IPS DF 4.7 (cell line): ENCODE measurements around the gene PIGZ.

Experiments
- DNase-seq: peaks from one replicate; pipeline ENCODE4 v3.0.0-alpha.2; 2013; ENCODE audit warnings: low spot score; ENCODE audit errors: extremely low read depth

PIGZ gene

DNA sequence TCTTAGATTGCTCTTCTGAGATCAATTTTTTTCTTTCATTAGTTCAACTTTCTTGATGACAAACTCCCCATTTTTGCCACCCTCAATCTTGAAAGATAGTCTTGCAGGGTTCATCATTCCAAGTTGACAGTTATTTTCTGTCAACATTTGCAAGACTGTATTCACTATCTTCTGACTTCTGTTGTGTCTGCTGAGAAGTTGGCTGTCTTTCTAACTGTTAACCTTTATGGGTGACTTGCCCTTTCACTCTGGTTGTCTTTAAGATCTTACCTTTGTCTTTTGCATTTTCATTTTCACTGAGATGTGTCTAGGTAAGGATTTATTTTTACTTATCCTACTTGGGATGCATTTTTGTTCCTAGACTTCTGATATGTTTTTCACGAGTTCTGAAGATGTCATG, 14.6 kb upstream of the PIGZ start:
- DNase-seq = no peak

- no peak for DNase-seq
These were observed 13.0 kb upstream of the PIGZ start for GRCh38 chr3:196981657-196982056.

DNA sequence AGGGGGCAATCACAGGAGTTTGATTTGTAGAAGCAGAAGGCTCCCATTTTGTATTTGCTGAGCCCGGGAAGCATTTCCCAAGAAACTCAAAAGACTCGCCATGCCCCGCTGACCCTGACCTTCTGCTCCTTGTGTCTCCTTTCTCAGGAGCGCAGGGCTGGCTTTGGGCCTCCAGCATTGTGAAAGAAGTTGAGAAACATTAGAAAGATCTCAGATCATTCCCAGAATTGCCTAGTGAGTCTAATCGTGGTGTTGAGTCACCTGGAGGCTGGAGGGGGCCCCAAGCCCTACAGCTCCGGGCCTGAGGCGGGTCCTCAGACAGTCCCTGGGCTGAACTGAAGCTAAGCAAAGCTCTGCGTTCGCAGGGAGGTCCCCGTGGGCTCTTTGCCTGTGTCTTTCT, 10.9 kb upstream of the PIGZ start:
- DNase-seq = no peak

- no peak for DNase-seq
These were observed 8.3 kb upstream of the PIGZ start for GRCh38 chr3:196976941-196977340.

- DNase-seq = no peak
These were observed 6.7 kb upstream of the PIGZ start for GRCh38 chr3:196975349-196975748.

- no peak for DNase-seq
These were observed 6.0 kb upstream of the PIGZ start for GRCh38 chr3:196974661-196975060.

GRCh38 chr3:196971094-196971698, 2.6 kb upstream of the PIGZ start:
- no peak for DNase-seq

- DNase-seq = no peak
These were observed 2.0 kb upstream of the PIGZ start for GRCh38 chr3:196970547-196971093.

DNA sequence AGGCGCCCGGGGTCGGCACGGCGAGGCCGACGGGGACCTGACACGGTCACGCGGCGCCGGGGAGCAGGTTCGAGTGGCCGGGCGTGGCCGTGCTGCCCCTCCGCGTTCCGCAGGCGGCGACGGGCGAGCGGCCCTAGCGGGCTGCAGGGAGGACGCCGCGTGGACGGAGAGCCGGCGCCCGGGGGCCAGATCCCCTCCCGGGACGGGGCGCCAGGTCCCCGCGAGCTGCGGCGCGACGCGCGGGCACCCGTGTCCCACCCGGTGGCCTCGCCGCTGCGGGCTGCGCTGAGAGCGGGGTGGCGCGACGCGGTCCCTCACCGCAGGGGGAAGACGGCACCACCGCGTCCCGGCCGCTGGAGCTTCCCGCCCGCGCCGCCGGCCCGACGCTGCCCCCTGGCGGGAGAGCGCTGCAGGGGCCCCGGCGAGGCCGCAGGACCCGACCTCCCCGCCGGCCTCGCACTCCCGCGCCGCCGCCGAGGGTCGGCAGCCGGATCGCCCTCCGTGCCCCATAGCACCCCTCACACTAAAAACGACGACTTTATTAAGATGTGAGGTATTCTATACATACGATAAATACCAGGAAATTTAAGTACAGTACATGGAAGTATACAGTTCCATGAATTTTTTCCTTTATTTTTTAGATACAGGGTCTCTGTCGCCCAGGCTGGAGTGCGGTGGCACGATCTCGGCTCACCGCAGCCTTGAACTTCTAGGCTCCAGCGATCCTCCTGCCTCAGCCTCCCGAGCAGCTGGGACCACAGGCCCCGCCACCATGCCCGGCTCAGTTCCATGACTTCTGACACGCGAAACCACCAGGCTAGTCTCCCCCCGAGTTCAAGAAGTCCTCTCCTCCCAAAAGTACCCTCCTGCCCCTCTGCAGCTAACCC, 1.3 kb upstream of the PIGZ start:
- DNase-seq = no peak

DNA sequence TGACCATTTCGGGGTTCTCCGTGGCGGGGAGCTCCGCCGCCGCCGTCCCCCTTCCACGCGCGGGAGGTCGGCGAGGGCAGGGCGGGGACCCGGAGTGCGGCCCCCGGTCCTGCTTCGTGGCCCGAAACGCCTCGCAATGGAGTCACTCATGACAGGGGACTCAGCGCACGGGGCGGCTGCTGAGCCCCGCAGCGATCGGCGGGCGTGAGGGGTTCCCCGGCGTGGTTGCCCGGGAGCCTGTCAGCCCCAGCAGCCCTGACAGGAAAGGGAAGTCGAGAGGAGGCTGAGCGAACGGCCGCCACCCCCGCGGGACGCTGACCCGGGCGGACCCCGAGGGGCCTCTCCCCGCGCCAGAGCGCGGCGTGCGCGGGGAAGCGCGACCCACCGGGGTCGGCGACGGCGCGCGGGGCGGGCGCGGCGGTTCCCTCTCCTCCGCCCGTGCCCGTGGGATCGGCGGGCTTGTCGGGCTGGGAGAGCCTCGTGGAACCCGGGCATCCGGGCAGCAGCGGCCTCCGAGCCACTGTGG, 564 bp upstream of the PIGZ start:
- DNase-seq = no peak

- no peak for DNase-seq
These were observed 1.0 kb downstream of the PIGZ start for GRCh38 chr3:196967412-196968232.

GRCh38 chr3:196966526-196967401, 1.9 kb downstream of the PIGZ start:
- DNase-seq = no peak

DNA sequence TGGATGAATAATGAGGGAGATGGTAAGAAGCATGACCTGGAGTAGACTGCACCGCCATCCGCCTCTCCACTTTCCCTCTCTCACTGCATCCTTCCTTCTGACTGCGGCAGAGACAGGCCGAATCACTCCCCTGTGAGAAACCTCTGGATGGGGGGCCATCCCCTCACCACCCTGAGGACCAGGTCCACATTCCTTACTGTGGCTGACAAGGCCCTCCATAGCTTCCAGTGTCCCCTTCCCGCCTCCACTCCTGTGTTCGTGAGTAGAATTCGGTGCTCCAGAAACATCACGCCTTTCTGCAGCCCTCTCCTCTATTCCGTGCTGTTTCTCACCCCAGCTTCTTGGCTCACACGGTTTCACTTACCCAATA, 2.8 kb downstream of the PIGZ start:
- DNase-seq = no peak

DNA sequence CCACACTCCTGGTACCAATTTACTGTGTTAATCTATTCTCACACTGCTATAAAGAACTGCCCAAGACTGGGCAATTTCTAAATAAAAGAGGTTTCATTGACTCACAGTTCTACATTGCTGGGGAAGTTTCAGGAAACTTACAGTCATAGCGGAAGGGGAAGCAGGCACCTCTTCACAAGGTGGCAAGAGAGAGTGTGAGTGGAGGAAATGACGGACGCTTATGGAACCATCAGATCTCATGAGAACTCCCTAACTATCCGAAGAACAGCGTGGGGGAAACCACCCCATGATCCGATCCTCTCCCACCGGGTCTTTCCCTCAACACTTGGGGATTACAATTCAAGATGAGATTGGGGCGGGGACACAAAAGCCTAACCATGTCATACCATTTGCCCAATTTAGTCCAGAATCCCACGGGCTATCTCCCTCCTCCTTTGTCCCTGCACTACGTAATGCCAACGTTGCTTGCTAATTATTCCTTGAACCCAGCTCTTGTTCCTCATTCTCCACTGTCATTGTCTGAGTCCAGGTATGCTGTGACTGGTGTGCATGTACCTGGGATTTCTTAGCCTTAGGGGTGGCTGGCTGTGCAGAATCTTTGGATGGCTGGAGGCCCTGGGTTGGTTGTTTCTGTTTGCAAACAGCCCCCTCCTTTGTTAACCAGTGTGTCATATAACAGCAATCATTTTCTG, 3.4 kb downstream of the PIGZ start:
- DNase-seq = no peak

DNA sequence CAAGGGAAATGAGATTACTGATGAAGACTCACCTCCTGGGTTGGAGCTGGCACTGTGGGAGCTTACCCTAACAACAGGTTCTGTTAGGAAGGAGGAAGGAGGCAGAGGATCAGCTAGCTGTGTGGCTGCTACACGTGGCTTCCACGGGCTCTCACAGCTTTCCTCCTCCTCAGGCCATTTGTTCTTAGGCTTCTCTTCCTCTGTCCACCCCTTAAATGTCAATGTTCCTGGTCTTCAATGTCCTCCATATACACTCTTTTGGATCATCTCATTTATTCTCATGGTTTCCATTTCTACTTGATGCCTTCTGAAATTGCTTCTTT, 5.0 kb downstream of the PIGZ start:
- no peak for DNase-seq

DNA sequence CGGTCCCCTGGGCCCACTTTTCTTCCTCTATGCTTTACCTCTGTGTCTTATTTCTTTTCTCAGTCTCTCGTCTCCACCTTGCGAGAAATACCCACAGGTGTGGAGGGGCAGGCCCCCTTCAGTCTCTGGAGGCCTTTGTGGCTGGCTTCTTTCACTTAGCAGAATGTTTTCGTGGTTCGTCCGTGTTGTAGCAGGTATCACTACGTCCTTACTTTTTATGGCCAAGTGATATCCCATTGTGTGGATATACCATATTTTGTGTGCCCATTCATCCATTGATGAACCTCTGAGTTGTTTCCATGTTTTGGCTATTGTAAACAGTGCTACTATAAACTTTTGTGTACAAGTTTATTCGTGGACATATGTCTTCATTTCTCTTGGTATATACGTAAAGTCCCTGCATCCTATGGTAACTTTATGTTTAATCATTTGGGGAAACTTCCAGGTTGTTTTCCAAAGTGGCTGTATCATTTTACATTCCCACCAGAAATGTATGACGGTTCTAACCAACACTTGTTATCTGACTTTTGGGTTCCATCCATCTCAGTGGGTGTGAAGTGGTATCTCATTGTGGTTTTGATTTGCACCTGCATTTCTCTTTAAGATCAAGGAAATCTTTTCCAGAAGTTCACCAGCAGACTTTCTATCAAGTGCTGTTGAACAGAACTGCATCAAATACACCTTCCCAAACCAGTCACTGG, 5.6 kb downstream of the PIGZ start:
- DNase-seq = no peak

DNA sequence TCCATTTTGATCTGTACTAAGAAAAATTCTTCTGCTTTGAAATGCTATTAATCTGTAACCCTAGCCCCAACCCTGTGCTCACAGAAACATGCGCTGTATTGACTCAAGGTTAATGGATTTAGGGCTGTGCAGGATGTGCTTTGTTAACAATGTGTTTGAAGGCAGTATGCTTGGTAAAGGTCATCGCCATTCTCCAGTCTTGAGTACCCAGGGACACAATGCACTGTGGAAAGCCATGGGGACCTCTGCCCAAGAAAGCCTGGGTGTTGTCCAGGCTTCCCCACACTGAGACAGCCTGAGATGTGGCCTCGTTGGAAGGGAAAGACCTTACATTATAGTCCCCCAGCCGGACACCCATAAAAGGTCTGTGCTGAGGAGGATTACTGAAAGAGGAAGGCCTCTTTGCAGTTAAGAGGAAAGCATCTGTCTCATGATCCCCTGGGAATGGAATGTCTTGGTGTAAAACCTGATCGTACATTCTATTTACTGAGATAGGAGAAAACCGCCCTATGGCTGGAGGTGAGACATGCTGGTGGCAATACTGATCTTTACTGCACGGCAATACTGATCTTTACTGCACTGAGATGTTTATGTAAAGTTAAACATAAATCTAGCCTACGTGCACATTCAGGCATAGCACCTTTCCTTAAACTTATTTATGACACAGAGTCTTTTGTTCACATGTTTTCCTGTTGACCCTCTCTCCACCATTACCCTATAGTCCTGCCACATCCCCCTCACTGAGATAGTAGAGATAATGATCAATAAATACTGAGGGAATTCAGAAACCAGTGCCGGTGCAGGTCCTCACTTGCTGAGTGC, 6.3 kb downstream of the PIGZ start:
- no peak for DNase-seq

DNA sequence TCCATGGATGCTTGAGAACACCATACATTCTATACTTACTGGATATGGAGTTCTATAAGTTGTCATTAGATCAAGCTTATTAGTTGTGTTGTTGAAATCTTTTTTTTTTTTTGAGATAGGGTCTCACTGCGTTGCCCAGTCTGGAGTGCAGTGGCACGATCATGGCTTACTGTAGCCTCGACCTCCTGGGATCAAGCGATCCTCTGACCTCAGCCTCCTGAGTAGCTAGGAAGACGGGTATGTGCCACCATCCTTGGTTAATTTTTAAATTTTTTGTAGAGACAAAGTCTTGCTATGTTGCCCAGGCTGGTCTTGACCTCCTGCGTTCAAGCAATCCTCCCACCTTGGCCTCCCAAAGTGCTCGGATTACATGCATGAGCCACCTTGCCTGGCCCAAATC, 13.8 kb downstream of the PIGZ start:
- no peak for DNase-seq

DNA sequence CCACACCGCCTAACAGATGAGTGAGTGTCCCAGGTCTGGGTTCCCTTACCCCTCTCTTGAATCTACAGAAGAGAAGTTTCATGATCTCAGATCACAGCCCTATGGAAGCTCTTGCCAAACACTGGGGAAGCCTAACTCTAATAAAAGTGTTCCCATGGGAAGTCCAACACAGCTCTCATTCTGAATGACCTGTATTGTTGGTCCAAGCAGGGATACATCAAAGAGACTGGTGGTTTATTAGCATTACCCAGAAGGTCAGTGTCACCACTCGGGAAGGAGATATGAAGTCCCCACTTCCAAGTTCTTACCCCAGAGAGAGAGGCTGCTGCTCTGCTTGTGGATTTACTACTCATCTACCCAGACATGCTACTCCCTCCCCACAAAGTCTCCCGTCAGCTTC, 17.3 kb downstream of the PIGZ start:
- DNase-seq = no peak
